WTC11 (cell line): ENCODE data around the gene ARIH2.

Experiments
- CREB1 ChIP-seq: sonication (generic); formaldehyde crosslinking; IDR thresholded peaks from 2 replicates; pipeline ENCODE4 v1.8.0; 2023; ENCODE audit warnings: mild to moderate bottlenecking, missing genetic modification reagents
- CREM ChIP-seq: sonication (generic); formaldehyde crosslinking; IDR thresholded peaks from 2 replicates; pipeline ENCODE4 v1.8.1; 2022; ENCODE audit warnings: mild to moderate bottlenecking, missing genetic modification reagents, moderate library complexity
- CTCF ChIP-seq: fragments of 200-600 bp; IDR thresholded peaks from 2 replicates; pipeline ENCODE4 v1.8.0; 2022; ENCODE audit warnings: antibody characterized with exemption
- ESRRA ChIP-seq: sonication (generic); formaldehyde crosslinking; IDR thresholded peaks from 2 replicates; pipeline ENCODE4 v1.8.1; 2022; ENCODE audit warnings: mild to moderate bottlenecking, missing genetic modification reagents, borderline replicate concordance
- HMGXB4 ChIP-seq: sonication (generic); formaldehyde crosslinking; IDR thresholded peaks from 2 replicates; pipeline ENCODE4 v1.8.1; 2023; ENCODE audit warnings: mild to moderate bottlenecking, moderate library complexity, missing genetic modification reagents
- MXD4 ChIP-seq: fragments of 250-450 bp; sonication (Bioruptor Pico); IDR thresholded peaks from 2 replicates; pipeline ENCODE4 v1.8.0; 2021; ENCODE audit warnings: mild to moderate bottlenecking, moderate library complexity, borderline replicate concordance
- NR3C1 ChIP-seq: sonication (generic); formaldehyde crosslinking; conservative IDR thresholded peaks from 2 replicates; pipeline ENCODE4 v1.8.1; 2023; ENCODE audit warnings: low read depth, mild to moderate bottlenecking, missing genetic modification reagents
- STAT6 ChIP-seq: sonication (generic); formaldehyde crosslinking; conservative IDR thresholded peaks from 2 replicates; pipeline ENCODE4 v1.8.1; 2023; ENCODE audit warnings: mild to moderate bottlenecking, low read depth, missing genetic modification reagents, moderate library complexity
- ZNF219 ChIP-seq: sonication (generic); formaldehyde crosslinking; IDR thresholded peaks from 2 replicates; pipeline ENCODE4 v1.8.0; 2023; ENCODE audit warnings: missing genetic modification reagents, mild to moderate bottlenecking, borderline replicate concordance
- ZNF671 ChIP-seq: fragments of 250-450 bp; sonication (Bioruptor Pico); IDR thresholded peaks from 2 replicates; pipeline ENCODE4 v1.8.0; 2021; ENCODE audit warnings: mild to moderate bottlenecking

- TF ChIP-seq CREM (CRISPR knock-in tag) = no peak
- TF ChIP-seq CTCF = no peak
- no peak for TF ChIP-seq HMGXB4 (CRISPR knock-in tag)
- TF ChIP-seq CREB1 (CRISPR knock-in tag) = no peak
- no peak for TF ChIP-seq NR3C1
- no peak for TF ChIP-seq ZNF219
- no peak for TF ChIP-seq ESRRA (CRISPR knock-in tag)
- no peak for TF ChIP-seq MXD4 (CRISPR knock-in tag)
- peak; percentile 67; the same call in 1 of the 2 replicates for TF ChIP-seq ZNF671 (CRISPR knock-in tag)
- no peak for TF ChIP-seq STAT6 (CRISPR knock-in tag)
Measured at GRCh38 chr3:49028298-49028672, 109.6 kb downstream of the ARIH2 start.
